Measurements from ENCODE around the gene TENT4B. TPM values are rescaled to one million over a fixed set of nuclear protein-coding genes. Genes with fewer than 3 reads are reported as not detected.

Gene TENT4B
- total RNA-seq, 1 donor from 2014 or later = 15.2 TPM

- no peak overlapping the region for H3K4me2 ChIP-seq
- no peak overlapping the region for H3K9ac ChIP-seq
- H3K9me3 ChIP-seq (ENCODE audit: low read depth) = no peaks in the 10 kb centered on the region
- no peak for DNase-seq (ENCODE audit: low spot score)
- H3K4me1 ChIP-seq = peaks cover 16% of the 10 kb centered on the region
- no peak overlapping the region for H3K27ac ChIP-seq
- no peak overlapping the region for H3K27ac Mint-ChIP-seq
- peaks cover 28% of the 10 kb centered on the region for H3K79me2 ChIP-seq (ENCODE audit: low read depth)
- no peak for TF ChIP-seq EZH2 (IDR thresholded peaks at IDR 0.05)
- TF ChIP-seq EZH2phosphoT487 (IDR thresholded peaks at IDR 0.05) = no peak
- no peak for TF ChIP-seq CTCF (IDR thresholded peaks at IDR 0.05)
- H3K36me3 ChIP-seq = no peaks in the 10 kb centered on the region
- no peaks in the 10 kb centered on the region for H3K9me3 Mint-ChIP-seq
- H3F3A ChIP-seq (ENCODE audit: low read depth) = peaks cover 10% of the 10 kb centered on the region
- no peak overlapping the region for H2AFZ ChIP-seq (replicated peaks)
- peaks cover 24% of the 10 kb centered on the region for H3K4me1 Mint-ChIP-seq
- peaks cover 26% of the 10 kb centered on the region for H4K20me1 ChIP-seq (ENCODE audit: low read depth)
- peak overlapping the region; percentile 88 for H3K4me3 Mint-ChIP-seq
- H3K36me3 Mint-ChIP-seq = no peaks in the 10 kb centered on the region
- peaks cover 4% of the 10 kb centered on the region for H3K27me3 ChIP-seq
- peaks cover 2% of the 10 kb centered on the region for H3K27me3 Mint-ChIP-seq (ENCODE audit: insufficient read depth, low read depth)
- no peak overlapping the region for H3K4me3 ChIP-seq
Measured at GRCh38 chr16:50151322-50151721, 1.8 kb upstream of the TENT4B start.

- no peak overlapping the region for H3K27ac Mint-ChIP-seq
- Histone ChIP-seq H3K4me1 (peaks cover 16% of the 10 kb centered on the region), H3K79me2 (ENCODE audit: low read depth) (peaks cover 33% of the 10 kb centered on the region), H3K9ac (no peak overlapping the region), H2AFZ (replicated peaks) (peak overlapping the region; percentile 100), H3K27ac (no peak overlapping the region), H3K27me3 (peaks cover 4% of the 10 kb centered on the region), H3K4me3 (peak overlapping the region; percentile 99), H3K9me3 (ENCODE audit: low read depth) (no peaks in the 10 kb centered on the region), H3F3A (ENCODE audit: low read depth) (peaks cover 10% of the 10 kb centered on the region), H3K36me3 (no peaks in the 10 kb centered on the region), H3K4me2 (peak overlapping the region; percentile 91), H4K20me1 (ENCODE audit: low read depth) (peaks cover 30% of the 10 kb centered on the region)
- peaks cover 4% of the 10 kb centered on the region for H3K27me3 Mint-ChIP-seq (ENCODE audit: insufficient read depth, low read depth)
- H3K4me3 Mint-ChIP-seq = peak overlapping the region; percentile 88
- TF ChIP-seq EZH2phosphoT487 (IDR thresholded peaks at IDR 0.05) (no peak), EZH2 (IDR thresholded peaks at IDR 0.05) (no peak), CTCF (IDR thresholded peaks at IDR 0.05) (no peak)
- H3K4me1 Mint-ChIP-seq = peaks cover 24% of the 10 kb centered on the region
- H3K9me3 Mint-ChIP-seq = no peaks in the 10 kb centered on the region
- no peaks in the 10 kb centered on the region for H3K36me3 Mint-ChIP-seq
- DNase-seq (ENCODE audit: low spot score) = no peak
Measured at GRCh38 chr16:50151756-50152155, 1.4 kb upstream of the TENT4B start.

- H3K9me3 ChIP-seq (ENCODE audit: low read depth) = no peaks in the 10 kb centered on the region
- peak overlapping the region; percentile 91 for H3K4me2 ChIP-seq
- TF ChIP-seq CTCF (IDR thresholded peaks at IDR 0.05) (no peak), EZH2 (IDR thresholded peaks at IDR 0.05) (no peak), EZH2phosphoT487 (IDR thresholded peaks at IDR 0.05) (no peak)
- peaks cover 21% of the 10 kb centered on the region for H3K4me1 Mint-ChIP-seq
- peak overlapping the region; percentile 99 for H3K4me3 ChIP-seq
- H3K36me3 Mint-ChIP-seq = no peaks in the 10 kb centered on the region
- no peaks in the 10 kb centered on the region for H3K9me3 Mint-ChIP-seq
- peaks cover 36% of the 10 kb centered on the region for H4K20me1 ChIP-seq (ENCODE audit: low read depth)
- H3F3A ChIP-seq (ENCODE audit: low read depth) = peaks cover 10% of the 10 kb centered on the region
- no peak overlapping the region for H3K9ac ChIP-seq
- H3K4me3 Mint-ChIP-seq = peak overlapping the region; percentile 88
- no peak overlapping the region for H3K27ac Mint-ChIP-seq
- peaks cover 4% of the 10 kb centered on the region for H3K27me3 ChIP-seq
- H3K36me3 ChIP-seq = no peaks in the 10 kb centered on the region
- H3K79me2 ChIP-seq (ENCODE audit: low read depth) = peaks cover 39% of the 10 kb centered on the region
- no peak for DNase-seq (ENCODE audit: low spot score)
- H3K27me3 Mint-ChIP-seq (ENCODE audit: insufficient read depth, low read depth) = peaks cover 4% of the 10 kb centered on the region
- H2AFZ ChIP-seq (replicated peaks) = peak overlapping the region; percentile 100
- H3K4me1 ChIP-seq = peaks cover 16% of the 10 kb centered on the region
- H3K27ac ChIP-seq = no peak overlapping the region
Measured at GRCh38 chr16:50152351-50152806, 727 bp upstream of the TENT4B start.

All from neural progenitor cell (in vitro differentiated cells).